C4-2B (cell line): ENCODE data around the gene NCF2.

ENCODE experiments used
- H3K27ac ChIP-seq: fragments of 450-650 bp; 2 replicates; pipeline ENCODE4 v1.5.1; 2017
- CTCF ChIP-seq: fragments of 450-650 bp; conservative IDR thresholded peaks from 2 replicates; pipeline ENCODE4 v1.5.1; 2017; ENCODE audit warnings: mild to moderate bottlenecking
- ZFX ChIP-seq: fragments of 450-650 bp; IDR thresholded peaks from 2 replicates; pipeline ENCODE4 v1.6.1; 2017

The NCF2 gene

GRCh38 chr1:183580281-183580682 is 10.0 kb downstream of the NCF2 start:
- no peak overlapping the region for H3K27ac ChIP-seq
- TF ChIP-seq CTCF (peak; percentile 47), ZFX (no peak)

- no peak for TF ChIP-seq CTCF
- no peak for TF ChIP-seq ZFX
- H3K27ac ChIP-seq = no peak overlapping the region
These were observed 11.4 kb downstream of the NCF2 start for GRCh38 chr1:183578856-183579255.

GRCh38 chr1:183577897-183578465 is 12.3 kb downstream of the NCF2 start:
- no peak overlapping the region for H3K27ac ChIP-seq
- TF ChIP-seq ZFX (no peak), CTCF (no peak)

- TF ChIP-seq CTCF (no peak), ZFX (no peak)
- no peak overlapping the region for H3K27ac ChIP-seq
These were observed 13.7 kb downstream of the NCF2 start for GRCh38 chr1:183576537-183576936.

- H3K27ac ChIP-seq = no peak overlapping the region
- TF ChIP-seq ZFX (no peak), CTCF (no peak)
These were observed 14.7 kb downstream of the NCF2 start for GRCh38 chr1:183575606-183576005.

GRCh38 chr1:183572721-183573120 is 17.5 kb downstream of the NCF2 start:
- no peak overlapping the region for H3K27ac ChIP-seq
- TF ChIP-seq ZFX (no peak), CTCF (no peak)

GRCh38 chr1:183571678-183572268 is 18.5 kb downstream of the NCF2 start:
- H3K27ac ChIP-seq = no peak overlapping the region
- TF ChIP-seq CTCF (no peak), ZFX (no peak)
